ENCODE data around the gene EMC1.
A peak's percentile ranks its signal among the peaks of the same experiment; 100 is the strongest.
"Not testable (repeated sequence)": the region's sequence is repeated elsewhere in the genome, so short reads cannot be mapped to it uniquely, and the experiment has no call there.

Gene EMC1

DNA sequence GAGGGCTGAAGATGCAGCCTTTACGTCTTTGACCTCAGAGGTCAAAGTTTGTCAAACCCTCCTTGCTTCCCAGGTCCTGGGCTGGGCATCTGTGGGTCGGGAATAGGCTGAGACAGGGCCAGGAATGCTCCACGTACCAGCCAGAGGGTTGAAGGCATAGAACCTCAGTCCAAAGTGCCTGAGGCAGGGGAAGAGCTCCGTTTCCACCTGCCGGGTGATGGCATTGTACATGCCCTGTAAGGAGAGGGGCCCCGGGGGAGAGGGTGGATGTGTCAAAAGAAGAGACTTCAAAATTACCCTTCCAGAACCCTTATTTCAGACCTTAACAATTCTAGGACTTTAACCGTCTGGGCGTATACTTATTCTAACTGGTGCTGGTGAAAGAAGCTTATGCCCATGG is 33.6 kb upstream of the EMC1 start:
- no peak overlapping the region for H3K4me3 ChIP-seq (ENCODE audit: low read depth, low read length)
- DNase-seq (ENCODE audit: low read depth) = no peak
- TF ChIP-seq, protein P1, sequence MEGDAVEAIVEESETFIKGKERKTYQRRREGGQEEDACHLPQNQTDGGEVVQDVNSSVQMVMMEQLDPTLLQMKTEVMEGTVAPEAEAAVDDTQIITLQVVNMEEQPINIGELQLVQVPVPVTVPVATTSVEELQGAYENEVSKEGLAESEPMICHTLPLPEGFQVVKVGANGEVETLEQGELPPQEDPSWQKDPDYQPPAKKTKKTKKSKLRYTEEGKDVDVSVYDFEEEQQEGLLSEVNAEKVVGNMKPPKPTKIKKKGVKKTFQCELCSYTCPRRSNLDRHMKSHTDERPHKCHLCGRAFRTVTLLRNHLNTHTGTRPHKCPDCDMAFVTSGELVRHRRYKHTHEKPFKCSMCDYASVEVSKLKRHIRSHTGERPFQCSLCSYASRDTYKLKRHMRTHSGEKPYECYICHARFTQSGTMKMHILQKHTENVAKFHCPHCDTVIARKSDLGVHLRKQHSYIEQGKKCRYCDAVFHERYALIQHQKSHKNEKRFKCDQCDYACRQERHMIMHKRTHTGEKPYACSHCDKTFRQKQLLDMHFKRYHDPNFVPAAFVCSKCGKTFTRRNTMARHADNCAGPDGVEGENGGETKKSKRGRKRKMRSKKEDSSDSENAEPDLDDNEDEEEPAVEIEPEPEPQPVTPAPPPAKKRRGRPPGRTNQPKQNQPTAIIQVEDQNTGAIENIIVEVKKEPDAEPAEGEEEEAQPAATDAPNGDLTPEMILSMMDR (conservative IDR thresholded peaks at IDR 0.05; ENCODE audit: low read depth, low read length) = no peak

DNA sequence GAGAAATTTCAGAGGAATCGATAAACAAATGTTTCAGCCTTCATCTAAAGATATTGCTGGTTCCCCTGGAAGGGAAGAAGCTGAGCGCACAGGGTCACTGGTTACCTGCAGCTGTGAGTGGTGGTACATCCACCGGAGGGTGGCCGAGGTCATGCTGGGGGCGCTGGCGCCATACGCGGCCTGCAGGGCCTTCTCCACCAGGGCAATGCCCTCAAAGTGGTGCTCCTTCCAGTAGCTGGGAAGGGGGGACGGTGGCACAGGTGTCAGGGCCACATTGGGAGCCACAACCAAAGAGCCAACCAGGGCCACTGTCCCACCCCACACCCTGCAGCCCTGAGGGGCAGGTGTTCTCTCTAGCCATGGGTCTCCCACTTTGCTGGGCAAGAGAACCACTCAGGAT is 32.6 kb upstream of the EMC1 start:
- no peak overlapping the region for H3K4me3 ChIP-seq (ENCODE audit: low read depth, low read length)
- no peak for DNase-seq (ENCODE audit: low read depth)
- TF ChIP-seq, protein P1 (conservative IDR thresholded peaks at IDR 0.05; ENCODE audit: low read depth, low read length) = no peak

DNA sequence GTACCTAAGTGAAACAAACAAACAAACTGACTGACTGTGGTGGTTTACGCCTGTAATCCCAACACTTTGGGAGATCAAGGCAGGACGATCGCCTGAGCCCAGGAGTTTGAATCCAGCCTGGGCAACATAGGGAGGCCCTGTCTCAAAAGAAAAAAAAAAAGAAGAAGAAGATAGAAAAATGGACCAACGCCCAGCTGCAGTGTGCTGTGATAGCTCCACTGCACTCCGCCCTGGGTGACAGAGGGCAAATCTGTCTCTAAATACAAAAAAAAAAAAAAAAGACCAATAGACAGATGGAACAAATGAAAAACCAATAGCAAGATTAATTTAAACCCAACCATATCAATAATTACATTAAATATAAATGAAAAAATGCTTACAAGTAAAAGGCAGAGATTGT is 23.3 kb upstream of the EMC1 start:
- TF ChIP-seq, protein P1 (conservative IDR thresholded peaks at IDR 0.05; ENCODE audit: low read depth, low read length) = no peak
- no peak overlapping the region for H3K4me3 ChIP-seq (ENCODE audit: low read depth, low read length)
- DNase-seq (ENCODE audit: low read depth) = no peak

DNA sequence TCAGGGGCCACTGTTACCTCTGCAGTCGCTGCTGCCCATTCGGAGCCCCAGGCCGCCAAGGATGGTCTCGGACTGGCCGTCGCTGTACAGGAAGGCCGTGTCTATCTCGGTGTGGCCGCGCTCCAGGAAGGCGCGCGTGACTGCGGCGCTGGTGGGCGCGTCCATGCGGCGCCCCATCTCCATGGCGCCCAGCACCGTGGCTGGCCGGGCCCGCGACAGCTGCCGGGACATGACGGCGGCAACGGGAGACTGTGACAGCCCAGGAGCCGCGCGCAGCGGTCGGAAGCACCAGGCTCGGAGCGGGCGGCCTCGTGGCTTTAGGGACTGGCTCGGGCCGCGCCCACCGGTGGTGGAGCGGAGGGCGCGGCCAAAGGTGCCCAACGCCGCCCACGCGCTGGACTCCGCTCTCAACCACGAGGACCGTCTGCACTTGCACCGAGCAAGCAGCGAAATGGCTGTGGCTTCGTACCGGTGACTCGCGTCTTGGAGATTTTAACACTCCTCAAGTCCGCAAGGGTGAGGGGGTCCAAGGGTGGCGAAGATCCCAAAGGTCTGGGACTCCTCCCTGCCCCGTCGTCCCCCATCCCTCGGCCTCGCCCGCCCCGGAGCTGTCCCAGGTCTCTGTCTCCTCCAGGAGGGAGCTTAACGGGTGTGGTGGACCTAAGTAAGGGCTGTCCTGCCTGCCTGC is 22.7 kb upstream of the EMC1 start:
- not testable (repeated sequence) for DNase-seq (ENCODE audit: low read depth)
- peak overlapping the region; percentile 27 for H3K4me3 ChIP-seq (ENCODE audit: low read depth, low read length)

DNA sequence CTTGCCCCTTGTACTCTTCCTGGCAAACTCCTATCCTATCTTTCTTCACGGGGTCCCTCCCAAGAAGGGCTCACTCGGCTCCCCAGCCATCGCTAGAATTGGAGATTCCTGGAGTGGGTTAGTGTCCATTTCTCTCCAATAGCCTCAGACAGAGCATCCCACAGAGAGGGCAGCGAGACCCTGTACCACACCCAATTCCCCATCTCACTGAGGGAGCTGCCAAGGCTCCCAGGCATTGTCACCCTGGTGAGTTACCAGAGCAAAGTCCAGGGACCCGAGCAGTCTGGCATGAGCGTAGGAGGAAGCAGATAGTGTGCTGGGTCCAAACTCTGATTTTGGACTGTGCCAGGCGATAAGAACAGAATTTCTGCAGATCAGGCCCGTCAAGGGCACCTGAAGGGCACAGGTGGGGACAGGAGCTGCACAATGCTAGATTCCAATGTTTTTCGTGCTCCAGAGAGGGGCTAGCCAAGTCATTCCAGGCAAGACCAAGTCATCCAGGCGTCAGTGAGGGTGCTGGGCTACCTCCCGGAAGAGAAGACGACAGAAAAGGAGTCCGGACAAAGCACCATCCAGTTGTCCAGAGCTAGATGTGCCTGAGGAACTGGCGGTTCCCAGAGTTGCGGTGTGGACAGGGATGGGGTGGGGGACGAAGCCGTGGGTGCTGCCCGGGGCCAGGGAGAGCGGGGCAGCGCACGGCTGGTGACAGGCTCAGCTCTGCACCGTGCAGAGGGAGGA is 22.0 kb upstream of the EMC1 start:
- H3K4me3 ChIP-seq (ENCODE audit: low read depth, low read length) = no peak overlapping the region
- DNase-seq (ENCODE audit: low read depth) = no peak
- TF ChIP-seq, protein P1 (conservative IDR thresholded peaks at IDR 0.05; ENCODE audit: low read depth, low read length) = no peak

DNA sequence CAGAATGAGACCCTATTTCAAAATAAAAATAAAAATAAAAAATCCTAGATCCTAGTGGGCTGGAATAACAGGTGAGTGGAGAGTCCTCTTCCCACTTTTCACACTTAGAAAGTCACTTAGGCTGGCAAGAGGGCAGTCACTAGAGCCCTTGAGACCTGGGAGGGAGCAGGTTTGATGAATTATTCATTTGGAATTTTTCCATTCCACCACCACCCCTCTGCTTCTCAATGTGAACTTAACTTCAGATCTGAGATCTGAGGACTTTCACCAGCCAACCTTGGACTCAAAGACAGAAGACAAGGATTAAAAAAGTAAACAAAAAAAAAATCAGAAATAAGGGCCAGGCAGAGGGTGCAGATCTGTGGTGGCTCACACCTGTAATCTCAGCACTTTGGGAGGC is 20.7 kb upstream of the EMC1 start:
- no peak overlapping the region for H3K4me3 ChIP-seq (ENCODE audit: low read depth, low read length)
- TF ChIP-seq, protein P1 (conservative IDR thresholded peaks at IDR 0.05; ENCODE audit: low read depth, low read length) = no peak
- DNase-seq (ENCODE audit: low read depth) = no peak

DNA sequence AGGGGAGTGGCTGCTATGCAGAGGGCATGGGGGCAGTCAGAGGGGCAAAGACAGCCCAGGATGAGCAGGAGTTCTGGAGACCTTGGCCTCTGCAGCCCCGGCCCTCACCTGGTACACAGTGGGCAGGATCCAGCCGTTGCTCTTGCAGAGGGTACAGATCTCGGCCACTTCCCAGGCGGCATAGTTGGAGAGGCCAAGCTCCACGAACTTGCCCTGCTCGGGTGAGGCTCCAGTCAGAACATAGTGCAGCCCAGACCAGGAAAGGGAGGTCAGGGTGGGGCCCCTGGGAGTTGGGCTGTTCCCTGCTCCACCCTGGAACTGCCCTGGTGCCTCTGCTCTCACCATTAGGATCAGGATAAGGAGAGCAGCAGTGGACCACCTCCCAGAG is 19.0 kb upstream of the EMC1 start:
- not testable (repeated sequence) for DNase-seq (ENCODE audit: low read depth); H3K4me3 ChIP-seq (ENCODE audit: low read depth, low read length)

DNA sequence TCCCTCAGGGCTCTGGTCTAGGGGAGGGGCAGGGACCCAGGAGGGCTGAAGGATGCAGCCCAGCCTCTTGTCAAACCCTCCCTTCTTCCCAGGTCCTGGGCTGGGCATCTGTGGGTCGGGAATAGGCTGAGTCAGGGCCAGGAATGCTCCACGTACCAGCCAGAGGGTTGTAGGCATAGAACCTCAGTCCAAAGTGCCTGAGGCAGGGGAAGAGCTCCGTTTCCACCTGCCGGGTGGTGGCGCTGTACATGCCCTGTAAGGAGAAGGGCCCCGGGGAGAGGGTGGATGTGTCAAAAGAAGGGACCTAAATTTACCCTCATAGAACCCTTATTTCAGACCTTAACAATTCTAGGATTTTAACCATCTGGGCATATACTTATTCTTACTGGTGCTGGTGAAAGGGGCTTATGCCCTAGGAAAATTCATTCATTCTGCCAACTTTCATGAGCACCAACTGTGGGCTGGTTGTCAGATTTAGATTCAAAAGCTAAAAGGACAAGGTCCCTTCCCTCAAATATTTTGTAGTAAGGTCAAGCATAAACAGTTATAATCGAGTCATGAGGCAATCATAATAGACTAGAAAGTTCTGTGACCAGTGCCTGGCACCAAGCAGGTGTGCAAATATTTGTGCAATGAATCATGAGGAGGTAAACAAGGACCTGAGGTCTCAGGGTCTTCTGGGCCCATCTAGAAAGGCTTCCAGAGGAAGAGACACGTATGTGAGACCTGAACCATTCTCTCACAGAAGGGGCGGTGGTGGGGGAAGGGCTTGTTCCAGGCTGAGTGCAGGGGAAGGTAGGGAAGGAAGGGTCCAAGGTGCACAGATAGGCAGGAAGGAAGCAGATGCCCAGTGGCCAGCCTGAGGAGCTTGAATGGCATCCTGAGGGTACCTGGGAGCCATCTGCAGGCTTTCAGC is 18.4 kb upstream of the EMC1 start:
- not testable (repeated sequence) for DNase-seq (ENCODE audit: low read depth); H3K4me3 ChIP-seq (ENCODE audit: low read depth, low read length)
